GM19099 (cell line): ENCODE results near the gene COX8A.

Experiments used
- POLR2A ChIP-seq: IDR thresholded peaks from 3 replicates; pipeline ENCODE4 v1.6.1; 2011; ENCODE audit warnings: low read depth; ENCODE audit not compliant: insufficient read length; ENCODE audit errors: extremely low read depth

The COX8A gene

GRCh38 chr11:63951779-63952536, 22.5 kb upstream of the COX8A start:
- TF ChIP-seq POLR2A, result no peak

GRCh38 chr11:63952570-63952969, 21.9 kb upstream of the COX8A start:
- no peak for TF ChIP-seq POLR2A

GRCh38 chr11:63958008-63958407, 16.4 kb upstream of the COX8A start:
- no peak for TF ChIP-seq POLR2A

- no peak for TF ChIP-seq POLR2A
Measured at GRCh38 chr11:63961608-63962412, 12.6 kb upstream of the COX8A start.

GRCh38 chr11:63966444-63966843, 8.0 kb upstream of the COX8A start:
- TF ChIP-seq POLR2A, result no peak

- no peak for TF ChIP-seq POLR2A
Measured at GRCh38 chr11:63969461-63969860, 5.0 kb upstream of the COX8A start.

GRCh38 chr11:63970902-63971301, 3.5 kb upstream of the COX8A start:
- no peak for TF ChIP-seq POLR2A

GRCh38 chr11:63978551-63979239, 4.3 kb downstream of the COX8A start:
- TF ChIP-seq POLR2A, result no peak

- TF ChIP-seq POLR2A, result no peak
Measured at GRCh38 chr11:63979426-63979825, 5.0 kb downstream of the COX8A start.

- TF ChIP-seq POLR2A, result no peak
Measured at GRCh38 chr11:63985812-63986155, 11.4 kb downstream of the COX8A start.

- TF ChIP-seq POLR2A, result peak; percentile 88
Measured at GRCh38 chr11:63986156-63986931, 11.9 kb downstream of the COX8A start, which contains the start of gene OTUB1. TSS of gene OTUB1 (plus strand) at chr11:63986438. CDS start at chr11:63986457, 19 bp downstream.

GRCh38 chr11:63986932-63987513, 12.6 kb downstream of the COX8A start:
- TF ChIP-seq POLR2A, result no peak

- TF ChIP-seq POLR2A, result no peak
Measured at GRCh38 chr11:63991558-63991957, 17.1 kb downstream of the COX8A start.

GRCh38 chr11:63993100-63993499, 18.7 kb downstream of the COX8A start:
- no peak for TF ChIP-seq POLR2A
